HG03135 (cell line): ENCODE data around the gene PIGZ.
A peak's percentile ranks its signal among the peaks of the same experiment; 100 is the strongest.

Source experiments
- ATAC-seq: cut with Tn5 transposase; IDR thresholded peaks from one replicate; pipeline ENCODE4 v1.9.1; 2021; ENCODE audit warnings: mild to moderate bottlenecking, moderate library complexity; ENCODE audit not compliant: unreplicated experiment

PIGZ gene

GRCh38 chr3:196985298-196985697 lies 16.7 kb upstream of the PIGZ start:
- no peak for ATAC-seq

GRCh38 chr3:196983186-196983585 lies 14.6 kb upstream of the PIGZ start:
- ATAC-seq, result no peak

DNA sequence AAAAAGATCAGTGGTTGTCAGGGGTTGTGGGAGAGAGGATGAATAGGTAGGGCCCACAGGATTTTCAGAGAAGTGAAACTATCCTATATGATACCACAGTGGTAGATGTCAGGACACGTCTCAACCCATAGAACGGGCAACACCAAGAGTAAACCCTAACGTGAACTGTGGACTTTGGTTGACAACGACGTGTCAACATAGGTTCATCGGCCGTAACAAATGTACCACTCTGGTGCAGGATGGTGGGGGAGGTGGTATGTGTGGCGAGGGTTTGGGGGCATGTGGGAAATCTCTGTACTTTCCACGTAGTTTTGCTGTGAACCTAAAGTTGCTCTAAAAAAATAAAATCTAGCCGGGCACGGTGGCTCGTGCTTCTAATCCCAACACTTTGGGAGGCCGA lies 13.0 kb upstream of the PIGZ start:
- ATAC-seq, result no peak

DNA sequence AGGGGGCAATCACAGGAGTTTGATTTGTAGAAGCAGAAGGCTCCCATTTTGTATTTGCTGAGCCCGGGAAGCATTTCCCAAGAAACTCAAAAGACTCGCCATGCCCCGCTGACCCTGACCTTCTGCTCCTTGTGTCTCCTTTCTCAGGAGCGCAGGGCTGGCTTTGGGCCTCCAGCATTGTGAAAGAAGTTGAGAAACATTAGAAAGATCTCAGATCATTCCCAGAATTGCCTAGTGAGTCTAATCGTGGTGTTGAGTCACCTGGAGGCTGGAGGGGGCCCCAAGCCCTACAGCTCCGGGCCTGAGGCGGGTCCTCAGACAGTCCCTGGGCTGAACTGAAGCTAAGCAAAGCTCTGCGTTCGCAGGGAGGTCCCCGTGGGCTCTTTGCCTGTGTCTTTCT lies 10.9 kb upstream of the PIGZ start:
- no peak for ATAC-seq

DNA sequence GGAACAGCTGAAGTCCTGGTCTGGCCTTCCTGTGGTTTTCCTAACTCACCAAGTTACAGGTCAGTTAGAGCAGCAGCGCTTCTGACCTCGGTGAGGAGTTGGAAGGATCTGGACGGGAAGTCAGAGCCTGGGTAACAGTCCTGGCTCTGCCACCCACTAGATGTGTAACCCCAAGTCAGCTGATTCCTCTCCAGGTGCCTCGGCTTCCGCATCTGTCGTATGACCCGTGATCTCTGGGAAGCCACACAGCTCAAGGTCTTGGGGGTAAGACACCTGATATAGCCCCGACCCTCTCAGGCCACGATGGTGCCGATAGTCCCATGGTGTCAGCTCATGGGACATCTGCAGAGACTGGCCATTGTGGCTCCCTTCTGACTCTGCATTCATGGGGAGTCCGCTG lies 8.3 kb upstream of the PIGZ start:
- no peak for ATAC-seq

GRCh38 chr3:196975349-196975748 lies 6.7 kb upstream of the PIGZ start:
- ATAC-seq, result no peak

DNA sequence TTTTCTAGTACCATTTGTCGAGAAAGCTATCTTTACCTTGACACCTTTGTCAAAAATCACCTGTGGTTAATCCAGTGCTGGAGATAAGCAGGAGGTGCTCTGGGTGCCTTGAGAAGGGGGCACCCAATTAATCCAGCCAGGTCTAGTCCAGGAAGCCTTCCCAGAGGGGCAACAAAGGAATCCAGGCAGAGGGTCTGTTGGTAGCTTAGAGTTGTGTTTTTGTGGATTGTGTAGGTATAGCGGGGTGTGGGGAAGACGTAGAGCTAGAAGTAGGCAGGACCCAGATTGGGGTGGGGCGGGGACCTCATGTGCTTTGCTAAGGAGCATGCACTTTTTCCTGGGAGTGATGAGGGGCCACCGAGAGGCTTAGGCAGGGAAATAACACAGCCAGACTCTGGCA lies 6.0 kb upstream of the PIGZ start:
- ATAC-seq, result no peak

DNA sequence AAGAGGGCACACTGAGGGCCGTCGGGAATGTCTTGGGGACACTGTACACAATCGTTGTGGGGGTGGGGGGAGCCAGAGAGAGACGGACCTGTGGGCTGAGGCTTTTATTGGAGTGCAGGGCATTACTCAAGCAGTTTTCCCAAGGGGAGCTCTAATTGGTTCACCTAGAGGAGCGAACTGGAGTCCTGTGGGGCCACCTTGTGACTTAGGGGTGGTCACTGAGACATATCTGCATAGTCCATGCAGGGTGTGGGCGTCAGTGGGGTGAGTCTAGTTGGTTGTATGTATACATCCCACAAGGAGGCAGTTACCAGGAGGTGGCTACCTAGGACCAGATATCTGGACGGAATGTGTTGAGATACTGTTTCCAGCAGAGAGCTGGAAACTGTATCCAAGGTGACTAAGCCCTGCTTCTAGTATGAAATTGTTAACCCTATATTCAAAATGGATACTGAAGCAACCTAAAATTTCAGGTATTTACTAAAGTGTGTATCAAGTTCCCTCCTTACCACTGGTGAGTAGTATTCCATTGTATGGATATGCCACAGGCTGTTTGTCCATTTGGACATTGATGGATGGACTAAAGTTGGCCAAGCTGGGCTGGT lies 2.6 kb upstream of the PIGZ start:
- no peak for ATAC-seq

- ATAC-seq, result no peak
Observed at GRCh38 chr3:196970547-196971093, 2.0 kb upstream of the PIGZ start.

GRCh38 chr3:196969660-196970546 lies 1.3 kb upstream of the PIGZ start:
- ATAC-seq, result peak; percentile 54

GRCh38 chr3:196969134-196969659 lies 564 bp upstream of the PIGZ start:
- ATAC-seq, result peak; percentile 44

DNA sequence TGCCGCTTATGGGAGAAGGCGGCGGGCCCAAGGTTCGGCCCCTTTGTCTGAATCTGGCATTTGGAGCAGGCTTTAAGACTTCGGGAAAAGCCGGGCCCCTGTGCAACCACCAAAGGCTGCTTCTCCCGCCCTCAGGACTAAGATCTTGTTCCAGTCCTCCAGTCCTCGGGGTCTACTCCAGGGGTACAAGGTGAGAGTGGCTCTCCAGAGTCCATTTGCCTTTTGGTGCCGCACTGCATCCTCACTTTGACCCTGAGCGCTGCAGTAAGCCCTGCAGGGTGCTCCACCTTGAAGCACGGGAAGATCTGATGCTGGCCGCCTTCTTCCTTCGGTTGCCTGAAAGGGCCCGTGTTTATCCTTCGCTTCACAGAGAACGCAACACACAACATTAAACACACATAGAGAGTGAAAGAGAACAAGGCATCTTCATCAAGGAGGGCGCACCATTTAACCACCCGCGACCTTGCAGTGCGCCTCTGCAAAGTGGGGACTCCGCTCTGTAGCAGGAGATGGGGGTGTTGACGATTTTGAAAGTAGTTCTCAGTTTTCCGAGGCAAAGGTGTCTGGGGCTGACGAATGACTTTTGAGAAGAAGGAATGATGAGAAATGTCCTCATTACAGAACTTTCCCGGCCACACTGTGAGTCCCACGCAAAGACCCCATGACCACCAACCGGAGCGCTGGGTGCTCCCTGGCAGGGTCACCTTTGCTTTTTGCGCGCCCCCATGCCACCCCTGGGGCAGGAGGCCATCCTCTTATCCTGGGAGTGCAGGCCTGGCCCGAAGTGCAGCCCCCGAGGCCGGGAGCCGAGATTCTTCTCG lies 1.0 kb downstream of the PIGZ start:
- no peak for ATAC-seq

- no peak for ATAC-seq
Observed at GRCh38 chr3:196966526-196967401, 1.9 kb downstream of the PIGZ start.

- ATAC-seq, result no peak
Observed at GRCh38 chr3:196965804-196966173, 2.8 kb downstream of the PIGZ start.

- no peak for ATAC-seq
Observed at GRCh38 chr3:196965112-196965803, 3.4 kb downstream of the PIGZ start.

GRCh38 chr3:196963631-196963953 lies 5.0 kb downstream of the PIGZ start:
- no peak for ATAC-seq

GRCh38 chr3:196962930-196963630 lies 5.6 kb downstream of the PIGZ start:
- ATAC-seq, result no peak

- no peak for ATAC-seq
Observed at GRCh38 chr3:196962108-196962929, 6.3 kb downstream of the PIGZ start.
